Naive thymus-derived CD4-positive, alpha-beta T cell (primary cell): ENCODE data around the gene STK4. TPM values are rescaled to one million over a fixed set of nuclear protein-coding genes. Genes with fewer than 3 reads are reported as not detected.

Experiments
- ATAC-seq: fragments of 150-1000 bp; cut with Tn5 transposase; 2 replicates; pipeline ENCODE4 v1.10.0; 2021; ENCODE audit warnings: mild to moderate bottlenecking, moderate library complexity
- CTCF ChIA-PET: fragments of 350-600 bp; sonication (Branson Sonifier 250); formaldehyde crosslinking; loops from one replicate; lab custom pipeline; 2021; ENCODE audit warnings: antibody characterized with exemption; lab: Charles Lee
- POLR2A ChIA-PET: fragments of 350-600 bp; sonication (Branson Sonifier 250); formaldehyde crosslinking; loops from one replicate; lab custom pipeline; 2021; ENCODE audit warnings: antibody characterized with exemption, inconsistent platforms; lab: Charles Lee
- DNase-seq, 9 donors: peaks; one replicate each; pipeline versions ENCODE4 v3.0.0 to v3.0.0-alpha.2; 2020 to 2022; ENCODE audit warnings: mixed read lengths in 1 of 9
- H3K27ac ChIP-seq: one replicate; pipeline ENCODE4 v1.7.0; 2013; ENCODE audit warnings: mild to moderate bottlenecking, low read depth, low read length, moderate library complexity
- H3K27me3 ChIP-seq, 2 donors: one replicate each; pipeline ENCODE4 v1.7.0; 2013; ENCODE audit warnings: low read length in 2 of 2, mild to moderate bottlenecking in 2 of 2, moderate library complexity in 2 of 2; ENCODE audit not compliant: control insufficient read depth in 2 of 2, insufficient read depth in 2 of 2
- H3K36me3 ChIP-seq, 3 experiments: 1 replicate in 2 of 3; 2 replicates in 1 of 3; pipeline ENCODE4 v1.7.0; 2013; ENCODE audit warnings: low read length in 3 of 3, mild to moderate bottlenecking in 3 of 3, moderate library complexity in 1 of 3; ENCODE audit not compliant: insufficient read depth in 3 of 3, control insufficient read depth in 2 of 3
- H3K4me1 ChIP-seq, 2 donors: one replicate each; pipeline ENCODE4 v1.7.0; 2013; ENCODE audit warnings: low read length in 2 of 2, mild to moderate bottlenecking in 2 of 2, moderate library complexity in 1 of 2; ENCODE audit not compliant: control insufficient read depth in 2 of 2, insufficient read depth in 2 of 2
- H3K4me3 ChIP-seq: 2 replicates; pipeline ENCODE4 v1.7.0; 2013; ENCODE audit warnings: mild to moderate bottlenecking, low read length
- H3K9me3 ChIP-seq, 3 experiments: 1 replicate in 2 of 3; 2 replicates in 1 of 3; pipeline ENCODE4 v1.7.0; 2013; ENCODE audit warnings: low read length in 3 of 3; ENCODE audit not compliant: control insufficient read depth in 2 of 3
- H3K27ac Mint-ChIP-seq, 9 donors: one replicate each; pipeline ENCODE4 v1.8.0; 2020 to 2022; ENCODE audit warnings: mixed read lengths in 9 of 9, mild to moderate bottlenecking in 8 of 9, moderate library complexity in 5 of 9, inconsistent platforms in 2 of 9
- H3K27me3 Mint-ChIP-seq, 5 donors: one replicate each; pipeline ENCODE4 v1.8.0; 2021 to 2022; ENCODE audit warnings: mixed read lengths in 5 of 5, mild to moderate bottlenecking in 1 of 5
- H3K36me3 Mint-ChIP-seq, 5 donors: one replicate each; pipeline ENCODE4 v1.8.0; 2020 to 2022; ENCODE audit warnings: mixed read lengths in 5 of 5, mild to moderate bottlenecking in 3 of 5, inconsistent platforms in 1 of 5
- H3K4me1 Mint-ChIP-seq, 7 donors: one replicate each; pipeline ENCODE4 v1.8.0; 2020 to 2022; ENCODE audit warnings: mixed read lengths in 7 of 7, mild to moderate bottlenecking in 3 of 7, inconsistent platforms in 1 of 7
- H3K4me3 Mint-ChIP-seq, 10 donors: one replicate each; pipeline ENCODE4 v1.8.0; 2020 to 2022; ENCODE audit warnings: mild to moderate bottlenecking in 10 of 10, mixed read lengths in 10 of 10, moderate library complexity in 6 of 10, inconsistent platforms in 2 of 10
- H3K9me3 Mint-ChIP-seq, 11 donors: one replicate each; pipeline ENCODE4 v1.8.0; 2020 to 2022; ENCODE audit warnings: mixed read lengths in 11 of 11, mild to moderate bottlenecking in 4 of 11, inconsistent platforms in 1 of 11, moderate library complexity in 1 of 11
- intact Hi-C, 2 donors: fragments of 100-400 bp; cut with micrococcal nuclease; formaldehyde crosslinking; loops; one replicate each; pipeline ENCODE4 v1.15.1; 2023
- polyA plus RNA-seq, 2 donors: library from polyadenylated mRNA; unstranded; fragments of 300-500 nt; fragmentation: Illumina TruSeq; gene quantifications; one replicate each; pipeline ENCODE4 v1.2.3, GENCODE V29; 2021
- total RNA-seq, 6 experiments: library from RNA in 5 of 6; stranded (reverse) in 5 of 6; gene quantifications; 1 replicate in 5 of 6; 2 replicates in 1 of 6; pipeline ENCODE4 v1.2.3 and lab custom pipeline; 2021 to 2026

The STK4 gene
- total and polyA plus RNA-seq, 7 experiments from 2014 or later = 175 to 383 (median 247) TPM

DNA sequence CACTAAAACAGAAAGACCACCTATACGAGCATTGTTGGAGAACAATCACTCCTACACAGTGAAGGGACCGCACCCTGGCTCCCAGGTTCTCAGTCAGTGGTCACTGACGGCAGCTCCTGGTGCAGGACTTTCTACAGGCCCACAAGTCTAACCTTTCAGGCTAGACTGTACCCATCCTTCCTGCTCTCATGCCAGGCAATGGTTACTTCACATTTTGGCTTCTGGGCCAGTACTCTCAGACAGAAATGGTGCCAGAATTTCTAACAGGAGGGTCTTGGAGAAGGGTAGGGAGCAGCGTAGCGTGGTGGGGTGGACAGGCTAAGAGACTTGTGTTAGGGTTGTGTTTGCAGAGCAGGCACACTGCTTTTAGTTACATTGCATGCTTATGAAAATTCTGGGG, 18.2 kb upstream of the STK4 start:
- peak overlapping the region in 1 of 9 donors; percentile 33 for H3K27ac Mint-ChIP-seq
- peaks cover 8 to 20% (median 9%) of the 10 kb centered on the region in 7 donors for H3K4me1 Mint-ChIP-seq

DNA sequence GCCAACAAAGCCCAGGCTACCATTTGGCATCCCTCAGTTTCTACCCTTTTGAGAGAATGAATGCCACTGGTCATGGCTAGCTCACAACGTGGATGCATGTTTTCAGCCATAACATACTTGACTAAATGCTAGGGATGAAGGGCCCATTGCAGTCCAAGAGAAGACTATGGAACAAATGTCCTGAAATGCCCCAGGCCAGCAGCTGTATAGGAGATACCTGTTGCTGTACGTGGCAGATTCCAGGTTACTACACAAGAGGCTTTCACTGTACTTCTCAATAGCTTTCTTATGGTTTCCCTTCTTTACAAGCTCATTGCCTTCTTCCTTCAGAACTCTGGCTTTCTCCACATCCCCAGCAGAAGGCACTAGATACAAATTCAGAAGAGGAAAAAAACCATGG, 17.8 kb upstream of the STK4 start:
- POLR2A ChIA-PET = interaction anchor here (0.9 kb wide), 1 partner anchor 31 kb away, joined by 5 read pairs; no protein-coding TSS in a partner anchor

More for the DNA sequence above, 18.2 kb upstream of the STK4 start:
- ATAC-seq = no peak
- H3K9me3 ChIP-seq = no peaks in the 10 kb centered on the region
- intact Hi-C loops = no loop called here
- H3K27me3 ChIP-seq = no peaks in the 10 kb centered on the region
- no peak overlapping the region for H3K4me3 Mint-ChIP-seq
- H3K36me3 Mint-ChIP-seq = peaks cover 12 to 63% (median 20%) of the 10 kb centered on the region in 5 donors
- DNase-seq = no peak
- no peak overlapping the region for H3K4me3 ChIP-seq
- ChIA-PET CTCF (no interaction called here), POLR2A (no interaction called here)
- H3K27me3 Mint-ChIP-seq = no peaks in the 10 kb centered on the region
- H3K36me3 ChIP-seq = peaks cover 7 to 91% (median 8%) of the 10 kb centered on the region in 3 experiments
- no peaks in the 10 kb centered on the region for H3K4me1 ChIP-seq
- no peaks in the 10 kb centered on the region for H3K9me3 Mint-ChIP-seq
- H3K27ac ChIP-seq = no peak overlapping the region

DNA sequence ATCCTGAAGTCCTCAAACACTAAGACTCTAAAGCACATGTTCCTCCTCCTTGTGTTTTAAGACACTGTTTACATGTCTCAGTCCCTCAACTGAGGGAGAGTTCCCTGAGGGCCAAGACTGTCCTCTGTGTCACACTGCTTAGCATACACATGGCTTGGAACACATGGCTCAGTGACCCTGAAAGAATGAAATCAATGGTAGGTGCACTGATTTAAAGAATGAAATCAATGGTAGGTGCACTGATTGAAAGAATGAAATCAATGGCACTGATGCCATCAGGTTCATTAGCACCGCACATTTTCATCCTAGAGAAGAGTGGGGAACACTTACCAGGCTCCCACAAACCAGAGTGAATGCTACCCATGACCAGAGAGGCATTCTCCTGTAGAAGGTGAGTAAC, 15.9 kb upstream of the STK4 start:
- H3K36me3 ChIP-seq = peaks cover 7 to 90% (median 24%) of the 10 kb centered on the region in 3 experiments
- Mint-ChIP-seq H3K9me3 (no peaks in the 10 kb centered on the region), H3K36me3 (peaks cover 24 to 69% (median 25%) of the 10 kb centered on the region in 5 donors), H3K4me3 (peak overlapping the region in 1 of 10 donors; percentile 7), H3K4me1 (peaks cover 16 to 39% (median 20%) of the 10 kb centered on the region in 7 donors), H3K27me3 (no peaks in the 10 kb centered on the region), H3K27ac (peak overlapping the region in 4 of 9 donors; percentile 19 to 52 (median 28))
- no peak overlapping the region for H3K27ac ChIP-seq
- ChIA-PET POLR2A (interaction anchor here (0.6 kb wide), 3 partner anchors 13 to 120 kb away, joined by 3 to 7 read pairs (median 3); no protein-coding TSS in a partner anchor), CTCF (interaction anchor here (0.8 to 3.0 kb wide), 2 partner anchors 8 to 13 kb away, joined by 3 to 8 read pairs; no protein-coding TSS in a partner anchor)
- DNase-seq = no peak
- H3K4me3 ChIP-seq = no peak overlapping the region
- H3K27me3 ChIP-seq = no peaks in the 10 kb centered on the region
- intact Hi-C loops = no loop called here
- H3K4me1 ChIP-seq = no peaks in the 10 kb centered on the region
- H3K9me3 ChIP-seq = no peaks in the 10 kb centered on the region
- ATAC-seq = no peak

More for the DNA sequence above, 17.8 kb upstream of the STK4 start:
- Mint-ChIP-seq H3K4me1 (peaks cover 11 to 24% (median 13%) of the 10 kb centered on the region in 7 donors), H3K36me3 (peaks cover 16 to 67% (median 23%) of the 10 kb centered on the region in 5 donors), H3K9me3 (no peaks in the 10 kb centered on the region), H3K4me3 (no peak overlapping the region), H3K27me3 (no peaks in the 10 kb centered on the region), H3K27ac (peak overlapping the region in 3 of 9 donors; percentile 14 to 63 (median 33))
- intact Hi-C loops = no loop called here
- no peaks in the 10 kb centered on the region for H3K4me1 ChIP-seq
- no peaks in the 10 kb centered on the region for H3K27me3 ChIP-seq
- CTCF ChIA-PET = interaction anchor here (0.6 kb wide), 1 partner anchor 82 kb away, joined by 7 read pairs; no protein-coding TSS in a partner anchor
- H3K9me3 ChIP-seq = no peaks in the 10 kb centered on the region
- no peak overlapping the region for H3K4me3 ChIP-seq
- H3K36me3 ChIP-seq = peaks cover 7 to 89% (median 8%) of the 10 kb centered on the region in 3 experiments
- H3K27ac ChIP-seq = no peak overlapping the region
- ATAC-seq = no peak
- DNase-seq = no peak

DNA sequence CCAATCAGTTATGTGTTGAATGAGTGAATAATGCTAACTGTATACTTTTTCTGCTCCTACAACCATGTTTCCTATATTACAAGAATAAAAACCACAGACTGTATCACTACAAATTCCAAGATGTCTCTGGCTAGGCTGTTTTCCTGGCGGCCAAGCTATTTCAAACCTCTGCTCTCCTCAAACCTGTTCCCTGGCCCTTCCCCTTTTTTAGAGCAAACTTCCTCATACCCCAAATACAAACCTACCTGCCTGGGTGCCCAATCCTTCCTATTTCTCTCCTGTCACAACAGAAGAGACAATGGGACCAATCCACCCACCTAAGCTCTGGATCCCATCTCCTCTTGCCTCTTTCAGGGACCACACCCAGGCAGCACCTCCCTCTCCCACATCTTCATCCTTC, 13.6 kb upstream of the STK4 start:
- ATAC-seq (no peak), DNase-seq (no peak)
- H3K27me3 Mint-ChIP-seq = no peaks in the 10 kb centered on the region
- peaks cover 21 to 69% (median 29%) of the 10 kb centered on the region in 5 donors for H3K36me3 Mint-ChIP-seq
- peaks cover 7 to 83% (median 24%) of the 10 kb centered on the region in 3 experiments for H3K36me3 ChIP-seq
- peaks cover 19 to 41% (median 31%) of the 10 kb centered on the region in 7 donors for H3K4me1 Mint-ChIP-seq
- ChIA-PET CTCF (interaction anchor here (0.5 to 3.0 kb wide), 6 partner anchors 10 to 182 kb away, joined by 3 to 8 read pairs (median 4); no protein-coding TSS in a partner anchor), POLR2A (interaction anchor here (1.6 kb wide), 1 partner anchor 10 kb away, joined by 5 read pairs; no protein-coding TSS in a partner anchor)
- H3K27ac ChIP-seq = no peak overlapping the region
- peak overlapping the region; percentile 3 to 84 (median 47) for H3K27ac Mint-ChIP-seq
- intact Hi-C loops = no loop called here
- no peaks in the 10 kb centered on the region for H3K4me1 ChIP-seq
- no peaks in the 10 kb centered on the region for H3K9me3 ChIP-seq
- H3K4me3 ChIP-seq = no peak overlapping the region
- no peaks in the 10 kb centered on the region for H3K9me3 Mint-ChIP-seq
- no peaks in the 10 kb centered on the region for H3K27me3 ChIP-seq
- no peak overlapping the region for H3K4me3 Mint-ChIP-seq

DNA sequence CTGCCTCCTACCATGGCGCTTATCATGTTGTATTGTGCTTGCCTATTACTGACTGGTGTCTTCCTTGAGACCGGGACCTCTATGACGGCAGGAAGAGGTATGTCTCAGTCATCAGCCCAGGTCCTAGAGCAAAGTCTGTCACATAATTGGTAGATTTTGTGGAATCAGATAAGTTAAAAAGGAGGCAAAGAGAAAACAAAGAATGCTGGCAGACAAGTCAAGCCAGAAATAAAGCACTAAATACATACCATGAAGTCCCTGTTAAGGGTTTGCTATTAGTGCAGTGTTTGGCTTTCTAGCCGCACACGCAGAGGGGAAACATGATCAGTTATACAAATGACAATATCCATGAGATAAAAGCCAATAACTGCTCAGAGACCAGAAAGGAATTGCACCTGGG, 12.1 kb upstream of the STK4 start:
- no peak for DNase-seq
- Mint-ChIP-seq H3K4me1 (peaks cover 25 to 56% (median 43%) of the 10 kb centered on the region in 7 donors), H3K9me3 (no peaks in the 10 kb centered on the region), H3K27ac (peak overlapping the region in 3 of 9 donors; percentile 7 to 54 (median 46)), H3K27me3 (no peaks in the 10 kb centered on the region), H3K36me3 (peaks cover 21 to 67% (median 30%) of the 10 kb centered on the region in 5 donors), H3K4me3 (no peak overlapping the region)
- Histone ChIP-seq H3K4me3 (no peak overlapping the region), H3K4me1 (peaks cover 11 to 12% of the 10 kb centered on the region in 2 donors), H3K27ac (no peak overlapping the region), H3K36me3 (peaks cover 7 to 69% (median 16%) of the 10 kb centered on the region in 3 experiments), H3K27me3 (no peaks in the 10 kb centered on the region), H3K9me3 (no peaks in the 10 kb centered on the region)
- no peak for ATAC-seq
- intact Hi-C loops = no loop called here
- ChIA-PET POLR2A (interaction anchor here (1.4 to 1.6 kb wide), 2 partner anchors 11 to 13 kb away, joined by 3 to 5 read pairs; no protein-coding TSS in a partner anchor), CTCF (no interaction called here)

DNA sequence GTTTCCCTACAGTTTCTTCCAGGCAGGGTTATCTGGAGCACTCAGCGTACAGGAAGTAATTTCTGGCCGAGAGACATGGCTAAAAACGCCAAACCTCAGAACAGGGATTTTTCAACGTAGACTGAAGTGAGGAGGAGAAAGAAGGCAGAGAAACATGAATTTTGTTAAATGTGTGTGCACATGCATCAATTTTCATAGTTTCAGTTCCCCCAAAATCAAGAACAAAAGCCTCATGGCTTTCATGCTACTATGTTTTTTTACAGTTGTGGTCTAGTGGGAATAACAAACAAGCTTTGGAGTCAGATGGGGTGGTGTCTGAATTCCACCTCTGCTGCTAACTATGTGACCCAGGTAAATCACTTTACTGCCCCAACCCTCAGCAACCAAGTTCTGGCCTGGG, 11.0 kb upstream of the STK4 start:
- H3K4me3 Mint-ChIP-seq = no peak overlapping the region
- peaks cover 7 to 61% (median 16%) of the 10 kb centered on the region in 3 experiments for H3K36me3 ChIP-seq
- no peak overlapping the region for H3K27ac Mint-ChIP-seq
- intact Hi-C loops = loop anchor here in 1 of 2 donors (5.0 kb wide), 1 partner anchor 37 kb away; no protein-coding TSS in a partner anchor
- ChIA-PET CTCF (no interaction called here), POLR2A (no interaction called here)
- no peaks in the 10 kb centered on the region for H3K27me3 ChIP-seq
- H3K27me3 Mint-ChIP-seq = no peaks in the 10 kb centered on the region
- peaks cover 15% of the 10 kb centered on the region in 2 donors for H3K4me1 ChIP-seq
- no peaks in the 10 kb centered on the region for H3K9me3 ChIP-seq
- H3K4me3 ChIP-seq = no peak overlapping the region
- DNase-seq (no peak), ATAC-seq (no peak)
- no peak overlapping the region for H3K27ac ChIP-seq
- no peaks in the 10 kb centered on the region for H3K9me3 Mint-ChIP-seq
- H3K36me3 Mint-ChIP-seq = peaks cover 16 to 60% (median 30%) of the 10 kb centered on the region in 5 donors
- peaks cover 30 to 59% (median 50%) of the 10 kb centered on the region in 7 donors for H3K4me1 Mint-ChIP-seq
